CD4-positive, alpha-beta T cell treated with Interleukin-1 beta for 1 hour (primary cell): ENCODE data around the gene BTN3A1.
"Not testable (repeated sequence)": the region's sequence is repeated elsewhere in the genome, so short reads cannot be mapped to it uniquely, and the experiment has no call there.

ENCODE experiments used
- DNase-seq, 2 donors: peaks; one replicate each; pipeline ENCODE4 v3.0.0-alpha.2; 2020 to 2022

The BTN3A1 gene

GRCh38 chr6:26415036-26415614 is 13.1 kb downstream of the BTN3A1 start:
- no peak for DNase-seq

DNA sequence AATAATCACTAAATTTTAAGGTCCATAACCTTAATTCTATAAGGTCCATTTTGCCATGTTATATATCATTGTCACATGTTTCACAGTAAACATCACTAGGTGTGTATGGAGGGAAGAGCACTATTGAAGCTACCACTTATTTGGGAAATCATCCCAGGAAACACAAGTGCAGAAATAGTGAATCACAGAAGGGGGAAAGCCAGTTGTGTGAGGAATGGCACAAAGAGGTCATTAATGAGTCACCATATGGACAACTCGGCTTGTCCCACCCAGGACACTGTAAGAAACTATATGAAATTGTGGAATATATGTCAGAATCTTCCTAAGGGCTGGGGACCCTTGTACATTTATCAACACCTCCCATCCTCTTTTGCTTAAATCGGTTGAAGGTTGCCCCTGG is 13.7 kb downstream of the BTN3A1 start:
- DNase-seq, result no peak

DNA sequence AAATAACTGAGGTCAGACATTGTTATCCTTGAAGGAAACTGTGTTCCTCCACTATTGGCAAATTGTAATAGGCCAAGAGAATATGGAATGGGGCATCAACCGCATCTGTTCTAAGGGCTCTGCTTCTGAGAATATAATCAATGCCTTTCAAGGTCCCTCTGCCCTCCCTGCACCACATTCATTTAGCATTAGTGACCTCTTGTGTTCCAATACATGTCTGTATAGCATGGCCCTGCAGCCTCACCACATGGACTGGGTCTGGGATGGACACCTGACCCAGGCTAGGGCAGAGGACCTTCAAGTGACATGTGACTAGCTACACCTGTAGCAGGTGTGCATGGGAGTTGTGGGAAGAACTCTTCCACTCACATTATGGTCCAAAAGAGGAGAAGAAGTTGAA is 14.2 kb downstream of the BTN3A1 start:
- no peak for DNase-seq

- DNase-seq, result not testable (repeated sequence)
Observed at GRCh38 chr6:26418077-26418476, 16.0 kb downstream of the BTN3A1 start.

GRCh38 chr6:26418795-26419194 is 16.7 kb downstream of the BTN3A1 start:
- not testable (repeated sequence) for DNase-seq

- peak; percentile 13 to 46 for DNase-seq
Observed at GRCh38 chr6:26420688-26421171, 18.7 kb downstream of the BTN3A1 start.

GRCh38 chr6:26421259-26422144 is 19.4 kb downstream of the BTN3A1 start:
- DNase-seq, result peak; percentile 54 to 73

GRCh38 chr6:26422329-26422728 is 20.3 kb downstream of the BTN3A1 start:
- no peak for DNase-seq

- DNase-seq, result no peak
Observed at GRCh38 chr6:26426691-26427450, 24.8 kb downstream of the BTN3A1 start.

DNA sequence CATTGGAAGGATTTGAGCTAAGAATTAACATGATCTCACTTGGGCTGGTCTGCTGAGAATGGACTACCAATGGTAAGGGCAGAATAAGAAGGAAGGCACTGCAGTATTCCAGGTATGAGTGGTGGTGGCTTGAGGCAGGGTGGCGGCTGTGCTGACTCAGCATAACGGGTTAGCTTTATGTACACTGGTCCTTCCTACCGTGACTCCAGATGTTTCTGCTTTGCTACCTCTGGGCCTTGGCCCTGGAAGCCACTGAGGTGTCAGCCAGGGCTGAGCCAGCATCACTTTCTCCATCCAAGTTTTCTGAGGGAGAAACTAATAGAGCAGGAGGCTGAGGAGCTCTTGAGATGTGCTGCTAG is 25.4 kb downstream of the BTN3A1 start:
- DNase-seq, result no peak

DNA sequence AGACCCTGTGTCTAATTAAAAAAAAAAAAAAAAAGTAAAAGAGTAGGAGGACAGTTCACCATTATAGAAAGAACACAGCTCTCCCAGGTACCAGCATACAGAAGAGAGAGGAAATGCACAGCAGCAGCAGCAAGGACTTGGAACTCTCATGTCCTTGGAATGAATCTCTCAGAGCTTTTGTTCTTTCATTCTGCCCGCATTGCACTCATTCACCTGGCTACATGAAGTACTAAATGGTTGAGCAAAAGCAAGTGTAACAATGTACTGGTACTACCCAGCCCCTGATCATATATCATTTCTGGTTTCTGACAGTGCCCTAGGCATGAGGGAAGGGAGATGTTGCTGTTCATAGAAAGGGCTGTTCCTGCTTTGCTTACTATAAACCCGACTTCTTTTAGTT is 26.1 kb downstream of the BTN3A1 start:
- DNase-seq, result no peak

DNA sequence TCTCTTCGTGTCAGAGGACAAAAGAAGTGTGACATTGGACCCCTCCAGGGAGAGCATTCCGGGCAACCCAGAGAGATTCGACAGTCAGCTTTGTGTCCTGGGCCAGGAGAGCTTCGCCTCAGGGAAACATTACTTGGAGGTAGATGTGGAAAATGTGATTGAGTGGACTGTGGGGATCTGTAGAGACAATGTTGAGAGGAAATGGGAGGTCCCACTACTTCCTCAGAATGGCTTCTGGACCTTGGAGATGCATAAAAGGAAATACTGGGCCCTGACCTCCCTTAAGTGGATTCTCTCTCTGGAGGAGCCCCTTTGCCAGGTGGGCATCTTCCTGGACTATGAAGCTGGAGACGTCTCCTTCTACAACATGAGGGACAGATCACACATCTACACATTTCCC is 28.7 kb downstream of the BTN3A1 start:
- DNase-seq, result no peak

- no peak for DNase-seq
Observed at GRCh38 chr6:26431258-26432172, 29.4 kb downstream of the BTN3A1 start.

DNA sequence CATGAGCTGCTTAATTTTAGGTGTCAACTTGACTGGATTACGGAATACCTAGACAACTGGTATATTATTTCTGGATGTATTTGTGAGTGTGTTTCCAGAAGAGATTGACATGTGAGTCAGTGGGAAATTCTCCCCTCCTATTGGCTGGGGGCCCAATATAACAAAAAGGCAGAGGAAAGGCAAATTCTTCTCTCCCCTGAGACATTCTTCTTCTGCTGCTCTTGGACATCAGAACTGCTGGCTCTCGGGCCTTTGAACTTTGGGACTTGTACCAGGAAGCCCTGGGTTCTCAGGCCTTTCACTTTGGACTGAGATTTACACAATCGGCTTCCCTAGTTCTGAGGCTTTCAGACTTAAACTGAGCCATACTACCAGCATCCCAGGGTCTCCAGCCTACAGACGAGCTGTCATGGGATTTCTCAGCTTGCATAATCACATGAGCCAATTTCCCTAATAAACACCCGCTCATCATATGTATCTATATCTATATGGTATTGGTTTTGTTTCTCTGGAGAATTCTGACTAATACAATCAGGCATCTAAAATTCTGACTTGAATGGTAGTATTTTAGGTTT is 30.6 kb downstream of the BTN3A1 start:
- no peak for DNase-seq

DNA sequence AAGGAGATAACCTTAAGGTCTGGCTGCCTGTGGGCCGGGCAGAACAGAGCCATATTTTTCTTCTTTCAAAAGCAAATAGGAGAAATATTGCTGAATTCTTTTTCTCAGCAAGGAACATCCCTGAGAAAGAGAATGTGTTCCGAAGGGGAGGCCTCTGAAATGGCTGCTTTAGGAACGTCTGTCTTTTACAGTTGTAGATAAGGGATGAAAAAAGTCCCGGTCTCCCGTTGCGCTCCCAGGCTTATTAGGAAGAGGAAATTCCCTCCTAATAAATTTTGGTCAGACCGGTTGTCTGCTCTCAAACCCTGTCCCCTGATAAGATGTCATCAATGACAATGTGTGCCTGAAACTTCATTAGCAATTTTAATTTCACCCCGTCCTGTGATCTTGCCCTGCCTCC is 31.6 kb downstream of the BTN3A1 start:
- not testable (repeated sequence) for DNase-seq

DNA sequence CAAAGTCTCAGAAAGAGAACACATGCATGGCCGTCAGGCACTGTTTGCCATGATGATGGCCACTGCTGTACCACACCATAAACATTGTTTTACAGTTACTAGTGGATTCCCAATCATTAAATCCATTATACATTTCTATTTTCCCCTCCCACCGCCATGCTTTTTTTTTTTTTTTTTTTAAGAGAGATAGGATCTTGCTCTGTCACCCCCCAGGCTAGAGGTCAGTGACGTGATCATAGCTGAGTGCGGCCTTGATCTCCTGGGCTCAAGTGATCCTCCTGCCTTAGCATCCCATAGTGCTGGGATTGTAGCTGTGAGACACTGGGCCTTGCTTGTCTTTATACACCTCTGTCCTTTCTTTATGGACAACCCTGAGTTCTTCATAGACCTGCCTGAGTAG is 33.9 kb downstream of the BTN3A1 start:
- no peak for DNase-seq

GRCh38 chr6:26437550-26437949 is 35.5 kb downstream of the BTN3A1 start:
- no peak for DNase-seq

- DNase-seq, result no peak
Observed at GRCh38 chr6:26438000-26438399, 35.9 kb downstream of the BTN3A1 start.

- DNase-seq, result no peak
Observed at GRCh38 chr6:26439151-26440125, 37.4 kb downstream of the BTN3A1 start.

DNA sequence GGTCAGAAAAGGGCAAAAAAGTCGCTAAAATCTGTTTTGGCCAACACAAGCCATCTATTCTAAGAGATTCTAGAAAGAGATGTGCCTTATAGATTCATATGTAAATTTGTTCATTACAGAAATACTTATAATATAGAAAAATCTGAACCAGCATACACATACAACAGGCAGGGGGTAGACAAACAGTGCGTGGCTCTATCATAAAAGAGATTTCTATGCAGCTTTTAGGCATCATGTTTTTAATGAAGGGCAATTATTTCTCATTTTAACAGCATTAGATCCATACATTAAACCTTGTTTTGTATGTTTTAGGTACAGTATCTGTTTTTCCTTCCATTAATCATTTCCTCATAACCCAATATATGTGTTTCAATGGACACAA is 38.9 kb downstream of the BTN3A1 start:
- DNase-seq, result no peak

- DNase-seq, result no peak
Observed at GRCh38 chr6:26441977-26442376, 39.9 kb downstream of the BTN3A1 start.
